ENCODE results near the gene LGALS16.
"Not testable (repeated sequence)": the region's sequence is repeated elsewhere in the genome, so short reads cannot be mapped to it uniquely, and the experiment has no call there.

Gene LGALS16, protein sequence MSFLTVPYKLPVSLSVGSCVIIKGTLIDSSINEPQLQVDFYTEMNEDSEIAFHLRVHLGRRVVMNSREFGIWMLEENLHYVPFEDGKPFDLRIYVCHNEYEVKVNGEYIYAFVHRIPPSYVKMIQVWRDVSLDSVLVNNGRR

DNA sequence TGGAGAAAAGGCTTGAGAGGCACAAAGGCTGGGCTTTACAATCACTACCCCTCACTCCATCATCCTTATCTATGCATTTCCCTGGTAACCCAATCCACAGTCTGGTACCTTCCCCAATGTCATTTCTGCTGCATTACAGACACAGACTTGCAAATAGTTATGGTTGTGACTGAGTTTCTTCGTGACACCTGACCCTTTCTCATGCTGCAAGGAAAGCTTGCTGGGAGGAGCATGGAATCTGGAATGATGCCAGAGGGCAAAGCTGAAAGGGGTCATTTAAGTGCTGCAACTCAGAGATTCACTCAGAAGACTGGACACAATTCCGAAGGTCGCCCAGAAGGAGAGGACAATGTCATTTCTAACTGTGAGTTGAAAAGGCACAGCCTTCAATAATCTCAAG, at the start of gene LGALS16:
TSS of gene LGALS16 (plus strand) at position 301 of the 400 bp plus-strand sequence. CDS start at position 350, 49 bp downstream.
- no peak for DNase-seq (ENCODE audit: low read depth in 2 of 2)

DNA sequence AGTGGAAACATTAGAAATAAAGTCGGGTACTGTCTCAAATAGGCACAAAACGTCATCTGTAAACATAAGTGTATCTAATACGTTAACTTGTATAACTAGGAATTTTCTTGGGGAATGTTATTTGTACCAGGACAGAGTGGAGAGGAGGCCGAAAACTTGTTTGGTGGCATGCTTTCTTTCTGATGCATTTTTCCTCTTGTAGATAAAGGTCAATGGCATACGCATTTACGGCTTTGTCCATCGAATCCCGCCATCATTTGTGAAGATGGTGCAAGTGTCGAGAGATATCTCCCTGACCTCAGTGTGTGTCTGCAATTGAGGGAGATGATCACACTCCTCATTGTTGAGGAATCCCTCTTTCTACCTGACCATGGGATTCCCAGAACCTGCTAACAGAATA, 48.7 kb upstream of the LGALS16 start:
- no peak for DNase-seq (ENCODE audit: low read depth in 2 of 2)

DNA sequence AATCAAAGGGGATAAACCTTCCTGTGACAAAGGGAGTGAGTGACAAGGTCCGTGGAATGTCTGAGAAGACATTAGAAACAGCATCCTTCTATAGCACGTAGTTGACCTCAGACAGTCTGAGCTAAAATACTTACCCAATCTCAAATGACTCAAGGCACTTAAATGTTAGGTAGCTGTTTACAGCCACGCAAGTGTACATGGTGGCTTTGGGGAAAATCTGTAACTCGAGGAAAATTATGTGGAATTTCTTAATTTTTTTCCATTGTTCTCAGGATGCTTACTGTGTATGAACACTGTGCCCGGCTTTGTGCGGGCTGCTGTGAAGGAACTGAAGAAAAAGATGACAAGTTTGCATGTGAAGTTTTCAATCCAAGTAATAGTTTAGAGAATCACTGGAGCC, 48.2 kb upstream of the LGALS16 start:
- no peak for DNase-seq (ENCODE audit: low read depth in 2 of 2)

DNA sequence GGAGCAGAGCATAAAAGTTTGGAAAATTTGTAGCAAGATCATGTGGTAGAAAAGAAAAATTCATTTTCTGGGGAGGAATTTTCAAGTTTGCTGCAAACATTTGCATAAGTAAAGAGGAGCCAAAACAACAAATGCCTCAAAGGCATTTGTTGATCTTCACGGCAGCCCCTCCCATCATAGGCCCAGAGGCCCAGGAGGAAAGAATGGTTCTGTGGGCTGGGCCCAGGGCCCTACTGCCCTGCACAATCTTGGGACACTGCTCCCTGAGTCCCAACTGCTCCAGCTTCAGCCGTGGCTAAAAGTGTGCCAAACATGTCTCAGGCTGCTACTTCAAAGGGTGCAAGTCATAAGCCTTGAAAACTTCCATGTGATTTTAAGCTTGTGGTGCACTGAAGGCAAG, 42.1 kb upstream of the LGALS16 start:
- no peak for DNase-seq (ENCODE audit: low read depth in 2 of 2)

DNA sequence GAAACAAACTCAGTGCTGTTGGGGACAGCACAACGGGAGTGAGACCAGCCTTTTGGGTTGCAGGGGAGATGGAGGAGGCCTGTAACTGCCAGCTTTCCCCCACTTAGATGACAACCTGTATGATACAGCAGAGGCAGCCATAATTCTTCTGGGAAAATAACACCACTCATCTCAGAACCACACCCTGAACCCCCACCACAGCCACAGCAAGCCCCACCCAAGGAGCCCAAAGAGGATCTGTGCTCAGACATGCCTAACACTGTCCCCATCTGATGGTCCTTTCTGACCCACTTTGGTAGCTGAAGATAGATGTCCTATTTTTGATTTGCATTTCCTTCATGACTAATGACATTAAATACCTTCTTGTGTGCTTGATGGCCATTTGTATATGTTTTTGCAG, 38.0 kb upstream of the LGALS16 start:
- DNase-seq (ENCODE audit: low read depth in 2 of 2), result no peak

DNA sequence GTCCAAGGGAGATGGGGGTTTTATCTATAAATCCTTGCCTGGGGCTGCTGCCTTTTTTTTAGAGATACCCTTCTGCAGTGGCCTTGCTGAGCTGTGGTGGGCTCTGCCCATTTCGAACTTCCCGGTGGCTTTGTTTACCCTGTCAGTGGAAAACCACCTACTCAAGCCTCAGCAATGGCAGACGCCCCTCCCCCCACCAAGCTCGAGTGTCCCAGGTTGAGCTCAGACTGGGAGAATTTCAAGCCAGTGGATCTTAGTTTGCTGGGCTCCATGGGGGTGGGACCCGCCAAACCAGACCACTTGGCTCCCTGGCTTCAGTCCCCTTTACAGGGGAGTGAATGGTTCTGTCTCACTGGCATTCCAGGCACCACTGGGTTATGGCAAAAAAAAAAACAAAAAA, 31.8 kb upstream of the LGALS16 start:
- DNase-seq (ENCODE audit: low read depth in 2 of 2), result no peak

DNA sequence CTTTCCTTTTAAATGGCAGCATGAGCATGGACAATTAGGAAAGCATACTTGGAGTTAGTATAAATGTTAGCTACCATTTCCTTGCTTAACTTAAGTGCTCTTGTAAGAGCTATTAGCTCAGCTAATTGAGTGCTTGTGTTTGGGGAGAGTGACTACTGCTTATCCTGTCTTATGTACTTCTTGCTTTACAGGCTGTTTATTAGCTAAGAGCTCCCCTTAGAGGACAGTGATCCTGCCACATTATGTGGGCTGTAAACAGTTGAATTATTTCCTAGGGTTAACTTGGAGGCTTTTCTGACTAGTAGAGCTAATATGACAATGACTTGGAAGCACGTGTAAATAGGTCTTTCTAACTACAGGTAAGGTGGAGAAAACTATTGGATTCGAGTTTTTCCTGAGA, 28.1 kb upstream of the LGALS16 start:
- DNase-seq (ENCODE audit: low read depth in 2 of 2), result not testable (repeated sequence)

DNA sequence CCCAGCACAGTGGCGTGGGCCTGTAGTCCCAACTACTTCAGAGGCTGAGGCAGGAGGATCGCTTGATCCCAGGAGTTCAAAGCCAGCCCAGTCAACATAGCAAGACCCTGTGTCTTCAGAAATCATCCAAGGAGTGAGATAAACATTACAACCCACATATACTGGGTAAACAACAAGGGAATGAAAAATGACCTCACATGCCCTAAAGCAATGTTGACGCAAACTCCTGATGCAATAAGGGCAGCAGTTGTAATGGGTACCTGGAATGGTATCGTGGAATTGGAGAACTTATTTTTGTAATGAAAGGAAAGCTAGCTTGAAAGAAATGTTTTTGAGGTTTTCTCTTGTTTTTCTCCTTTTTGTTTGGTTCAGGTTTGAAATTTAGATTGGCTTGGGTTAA, 24.5 kb upstream of the LGALS16 start:
- no peak for DNase-seq (ENCODE audit: low read depth in 2 of 2)

DNA sequence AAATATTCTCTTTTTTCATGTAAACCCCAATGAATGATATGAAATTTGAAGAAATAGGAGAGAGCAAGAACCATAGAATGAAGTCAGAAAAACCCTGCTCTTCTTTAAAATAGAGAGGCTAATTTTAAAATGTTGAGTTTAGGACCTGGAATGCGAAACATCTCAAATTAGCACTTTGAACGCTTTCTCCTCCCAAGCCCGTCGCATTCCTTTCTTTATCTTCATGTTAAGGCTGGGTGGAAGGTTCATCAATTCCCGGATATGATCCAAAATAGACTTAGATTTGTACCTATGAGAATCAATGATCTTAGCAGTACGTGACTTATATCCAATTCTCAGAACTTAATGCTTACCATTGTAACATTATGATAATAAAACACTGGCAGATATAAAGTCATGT, 24.1 kb upstream of the LGALS16 start:
- DNase-seq (ENCODE audit: low read depth in 2 of 2), result no peak

DNA sequence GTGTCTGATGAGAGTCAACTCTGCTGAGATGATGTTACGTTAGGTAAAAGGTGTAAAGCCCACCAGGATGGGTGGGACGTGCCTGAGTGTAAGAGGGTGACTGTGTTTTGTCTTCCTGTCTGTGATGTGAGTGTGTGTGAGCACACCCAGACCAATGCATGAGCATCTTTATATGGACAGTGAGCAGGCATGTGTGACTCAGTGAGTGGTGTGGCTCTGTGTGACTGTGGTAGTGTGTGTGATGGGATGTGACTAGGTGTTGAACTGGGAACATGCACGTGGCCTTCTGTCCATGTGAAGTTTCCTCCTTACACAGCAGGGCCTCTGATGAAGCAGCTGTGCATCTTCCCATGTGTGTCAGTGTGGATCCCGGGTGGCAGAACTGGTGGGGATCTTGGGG, 17.8 kb upstream of the LGALS16 start:
- no peak for DNase-seq (ENCODE audit: low read depth in 2 of 2)

DNA sequence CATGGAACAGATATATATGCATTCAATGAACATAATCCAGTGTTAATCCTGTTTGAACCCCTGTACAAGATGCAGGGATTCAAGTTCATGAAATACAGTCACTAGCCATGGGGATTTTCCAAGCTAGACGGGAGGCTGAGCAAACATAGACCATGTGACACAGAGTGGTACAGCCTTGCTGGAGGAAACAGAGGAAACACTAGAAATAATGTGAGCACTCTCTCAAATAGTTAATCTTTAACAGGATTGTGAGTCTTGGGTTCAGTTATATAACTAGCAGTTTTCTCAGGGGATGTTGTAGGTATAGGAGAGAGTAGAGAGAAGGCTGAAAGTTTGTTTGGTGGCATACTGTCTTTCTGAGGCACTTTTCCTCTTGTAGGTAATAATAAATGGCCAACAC, 13.9 kb upstream of the LGALS16 start:
- no peak for DNase-seq (ENCODE audit: low read depth in 2 of 2)

DNA sequence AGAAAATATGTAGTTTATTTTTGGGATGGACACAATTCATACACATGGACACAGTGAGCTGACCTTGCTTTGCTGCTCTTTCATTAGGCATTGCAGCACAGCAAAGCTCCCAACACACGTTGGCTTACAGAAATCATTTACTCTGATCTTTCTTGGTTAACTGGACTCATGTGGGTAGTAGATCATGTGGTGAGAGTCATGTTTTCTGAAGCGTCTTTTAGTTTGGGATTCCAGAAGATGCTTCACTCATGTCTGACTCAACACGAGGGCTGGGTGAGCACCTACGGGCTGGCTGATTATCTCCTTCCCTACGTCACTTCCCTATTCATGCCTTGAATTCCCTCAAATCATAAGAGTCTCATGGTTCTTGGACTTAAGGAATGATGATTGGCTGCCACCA, 12.1 kb upstream of the LGALS16 start:
- DNase-seq (ENCODE audit: low read depth in 2 of 2), result no peak

DNA sequence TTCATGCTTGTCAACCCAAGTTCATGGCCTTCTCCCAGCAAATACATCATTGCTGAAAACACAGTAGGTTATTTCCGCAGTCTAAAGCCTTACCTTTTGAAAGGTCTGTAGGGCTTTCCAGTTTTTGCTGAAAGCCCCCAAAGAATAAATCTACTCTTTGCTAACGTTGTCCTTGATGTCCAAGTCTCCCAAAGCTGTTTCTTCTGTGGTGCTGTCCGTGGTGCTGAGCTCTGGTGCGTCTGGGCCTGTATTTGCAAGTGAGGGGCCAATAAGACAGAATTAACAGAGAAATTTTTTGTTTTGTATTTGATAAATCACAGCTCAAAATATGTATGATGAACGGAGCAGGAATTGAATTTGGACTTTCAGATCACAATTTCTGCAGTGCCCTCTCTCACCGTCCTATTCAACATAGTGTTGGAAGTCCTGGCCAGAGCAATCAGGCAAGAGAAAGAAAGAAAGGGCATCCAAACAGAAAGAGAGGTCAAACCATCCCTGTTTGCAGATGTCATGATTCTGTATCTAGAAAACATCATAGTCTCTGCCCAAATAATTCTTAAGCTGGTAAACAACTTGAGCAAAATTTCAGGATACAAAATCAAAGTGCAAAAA, 9.8 kb upstream of the LGALS16 start:
- DNase-seq (ENCODE audit: low read depth in 2 of 2), result no peak

DNA sequence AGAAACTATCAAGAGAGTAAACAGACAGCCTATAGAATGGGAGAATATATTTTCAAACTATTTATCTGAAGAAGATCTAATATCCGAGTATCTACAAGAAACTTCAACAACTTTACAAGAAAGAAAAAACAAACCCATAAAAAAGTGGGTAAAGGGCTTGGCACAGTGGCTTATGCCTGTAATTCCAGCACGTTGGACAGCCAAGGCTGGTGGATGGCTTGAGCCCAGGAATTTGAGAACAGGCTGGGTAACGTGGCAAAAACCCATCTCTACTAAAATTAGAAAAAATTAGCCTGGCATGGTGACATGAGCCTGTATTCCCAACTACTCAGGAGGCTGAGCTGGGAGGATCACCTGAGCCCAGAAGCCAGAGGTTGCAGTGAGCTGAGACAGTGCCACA, 7.8 kb upstream of the LGALS16 start:
- DNase-seq (ENCODE audit: low read depth in 2 of 2), result no peak

DNA sequence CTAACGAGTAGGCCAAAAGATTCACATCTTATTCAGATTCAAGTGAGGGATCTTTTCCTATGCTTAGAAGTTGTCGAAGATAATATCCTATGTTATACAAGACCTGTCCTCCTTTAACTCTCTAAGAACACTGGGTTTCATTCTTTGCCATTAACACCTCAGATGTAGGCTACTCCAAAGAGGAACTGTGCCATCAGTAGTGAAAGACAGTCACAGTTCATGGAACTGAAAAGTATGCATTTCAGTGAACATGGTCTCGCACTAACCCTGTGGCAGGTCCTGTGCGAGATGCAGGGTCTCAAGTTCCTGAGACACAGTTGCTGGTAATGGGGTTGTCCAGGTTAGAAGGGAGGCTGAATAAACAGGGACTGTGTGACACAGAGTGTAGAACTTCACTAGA, 4.1 kb downstream of the LGALS16 start:
- DNase-seq (ENCODE audit: low read depth in 2 of 2), result no peak

DNA sequence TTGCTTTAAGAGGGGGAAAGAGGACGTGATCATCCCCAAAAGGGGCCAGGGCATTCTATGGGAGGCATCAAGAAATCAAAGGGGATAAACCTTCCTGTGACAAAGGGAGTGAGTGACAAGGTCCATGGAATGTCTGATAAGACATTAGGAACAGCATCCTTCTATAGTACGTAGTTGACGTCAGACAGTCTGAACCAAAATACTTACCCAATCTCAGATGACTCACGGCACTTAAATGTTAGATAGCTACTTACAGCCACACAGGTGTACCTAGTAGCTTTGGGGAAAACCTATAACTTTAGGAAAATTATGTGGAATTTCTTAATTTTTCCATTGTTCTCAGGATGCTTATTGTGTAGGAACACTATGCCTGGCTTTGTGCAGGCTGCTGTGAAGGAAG, 4.9 kb downstream of the LGALS16 start:
- DNase-seq (ENCODE audit: low read depth in 2 of 2), result no peak

DNA sequence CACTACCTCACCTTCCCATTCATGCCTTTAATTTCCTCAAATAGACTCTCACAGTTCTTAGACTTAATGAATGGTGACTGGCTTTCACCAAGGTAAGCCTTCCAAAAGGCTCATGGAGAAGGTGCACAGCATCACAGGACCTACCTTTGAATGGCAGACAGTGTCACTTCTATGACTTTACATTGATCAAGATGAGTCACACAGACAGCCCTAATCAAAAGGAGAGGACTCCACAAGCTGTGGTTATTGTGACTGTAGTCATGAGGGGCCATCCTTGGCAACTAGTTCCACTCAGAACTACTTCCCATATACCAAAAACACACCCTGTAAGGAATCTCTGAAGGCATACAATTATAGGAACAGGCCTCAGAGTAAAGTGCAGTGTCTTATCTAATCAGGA, 5.9 kb downstream of the LGALS16 start:
- no peak for DNase-seq (ENCODE audit: low read depth in 2 of 2)

DNA sequence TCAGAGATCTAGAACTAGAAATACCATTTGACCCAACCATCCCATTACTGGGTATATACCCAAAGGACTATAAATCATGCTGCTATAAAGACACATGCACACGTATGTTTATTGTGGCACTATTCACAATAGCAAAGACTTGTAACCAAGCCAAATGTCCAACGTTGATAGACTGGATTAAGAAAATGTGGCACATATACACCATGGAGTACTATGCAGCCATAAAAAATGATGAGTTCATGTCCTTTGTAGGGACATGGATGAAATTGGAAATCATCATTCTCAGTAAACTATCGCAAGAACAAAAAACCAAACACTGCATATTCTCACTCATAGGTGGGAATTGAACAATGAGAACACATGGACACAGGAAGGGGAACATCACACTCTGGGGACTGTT, 14.1 kb downstream of the LGALS16 start:
- not testable (repeated sequence) for DNase-seq (ENCODE audit: low read depth in 2 of 2)

DNA sequence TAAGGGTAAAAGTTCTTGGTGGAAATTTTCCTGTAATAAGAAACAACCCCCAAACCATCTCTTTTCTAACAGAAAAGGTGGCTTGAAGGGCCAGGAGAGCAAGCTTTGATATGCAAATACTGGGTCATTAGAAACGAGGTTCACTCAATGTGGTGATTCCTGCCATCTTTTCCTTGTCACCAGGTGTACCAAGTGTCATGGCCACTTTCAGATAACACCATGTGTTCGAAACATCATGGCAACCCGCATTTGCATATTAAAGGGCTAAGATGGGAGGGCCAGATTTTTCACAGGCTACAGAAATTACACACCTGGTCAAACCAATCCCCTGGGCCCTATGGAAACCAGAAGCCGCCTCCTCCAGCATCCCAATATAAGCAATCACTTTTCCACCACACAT, 15.3 kb downstream of the LGALS16 start:
- DNase-seq (ENCODE audit: low read depth in 2 of 2), result no peak

DNA sequence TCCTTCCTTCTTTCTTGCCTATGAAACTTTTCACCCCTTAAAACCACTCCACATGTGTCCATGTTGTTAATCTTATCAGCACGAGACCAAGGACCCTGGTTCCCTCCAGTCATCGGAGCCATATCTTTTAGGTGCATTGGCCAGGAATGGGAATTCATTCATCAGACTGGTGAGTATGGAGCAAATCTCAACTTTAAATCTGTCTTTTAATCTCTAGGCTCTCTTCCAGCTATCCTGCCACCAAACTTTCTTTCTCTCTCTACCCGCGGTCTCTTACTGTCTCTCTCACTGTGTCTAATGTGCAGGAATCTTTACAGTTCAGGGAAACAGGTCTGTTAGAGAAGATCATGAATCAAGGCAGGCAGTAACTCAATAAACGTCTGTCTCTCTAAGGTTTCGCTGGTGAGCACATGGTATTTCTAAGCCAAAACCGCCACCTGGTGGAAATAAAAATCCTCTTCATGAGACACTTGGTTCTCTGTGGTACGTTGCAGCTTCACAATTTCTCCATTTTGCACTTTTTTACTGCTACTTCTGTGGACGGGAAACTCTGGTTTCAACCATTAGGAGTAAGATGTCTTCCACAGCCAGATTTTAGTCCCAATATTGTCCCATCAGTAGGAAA, 16.1 kb downstream of the LGALS16 start:
- DNase-seq (ENCODE audit: low read depth in 2 of 2), result peak in 1 of 2 donors; percentile 45

DNA sequence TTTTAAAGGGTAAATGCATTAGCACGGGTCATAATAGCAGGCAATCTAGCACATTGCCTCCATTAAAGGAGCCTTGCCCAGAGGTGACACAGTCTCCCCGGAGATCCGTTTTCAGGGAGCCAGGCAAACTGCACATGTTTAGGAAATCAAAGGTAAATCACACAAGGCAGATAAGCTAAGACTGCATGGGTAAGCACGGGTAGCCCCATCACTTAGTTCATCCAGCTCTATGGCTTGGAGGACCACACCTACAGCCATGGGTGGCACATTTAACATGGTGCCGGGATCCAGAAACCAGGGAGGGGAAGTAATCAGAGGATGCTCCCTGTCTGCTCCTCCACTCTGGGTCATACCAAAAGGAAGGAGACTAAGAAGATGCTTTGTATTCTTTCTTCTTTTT, 16.8 kb downstream of the LGALS16 start:
- no peak for DNase-seq (ENCODE audit: low read depth in 2 of 2)

DNA sequence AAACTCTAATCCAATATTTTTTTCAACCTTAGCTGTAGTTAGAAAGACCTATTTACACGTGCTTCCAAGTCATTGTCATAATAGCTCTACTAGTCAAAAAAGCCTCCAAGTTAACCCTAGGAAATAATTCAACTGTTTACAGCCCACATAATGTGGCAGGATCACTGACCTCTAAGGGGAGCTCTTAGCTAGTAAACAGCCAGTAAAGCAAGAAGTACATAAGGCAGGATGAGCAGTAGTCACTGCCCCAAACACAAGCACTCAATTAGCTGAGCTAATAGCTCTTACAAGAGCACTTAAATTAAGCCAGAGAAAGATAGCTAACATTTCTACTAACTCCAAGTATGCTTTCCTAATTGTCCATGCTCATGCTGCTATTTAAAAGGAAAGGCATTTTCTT, 18.1 kb downstream of the LGALS16 start:
- DNase-seq (ENCODE audit: low read depth in 2 of 2), result not testable (repeated sequence)

DNA sequence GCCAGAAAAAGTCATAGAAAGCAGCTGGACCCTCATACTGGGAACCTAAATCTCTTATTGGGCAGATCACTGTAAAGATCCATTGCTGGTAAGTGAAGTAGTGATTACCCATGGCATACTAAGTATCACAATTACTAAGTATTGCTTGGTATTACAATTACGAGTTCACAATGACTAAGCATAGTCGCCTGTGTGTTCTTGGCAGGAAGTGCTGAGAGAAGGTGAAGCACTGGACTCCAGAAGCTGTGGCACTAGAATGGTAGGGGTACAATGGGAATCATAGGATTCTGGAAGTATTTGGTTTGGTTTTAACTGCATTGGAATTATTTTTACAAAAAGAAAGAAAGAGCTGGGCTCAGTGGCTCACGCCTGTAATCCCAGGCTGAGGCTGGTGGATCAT, 20.3 kb downstream of the LGALS16 start:
- no peak for DNase-seq (ENCODE audit: low read depth in 2 of 2)
